Sigmoid colon (tissue), 4 donors: Measurements from ENCODE around the gene PHC2.

Source experiments
- EP300 ChIP-seq, 4 donors: sonication (generic); formaldehyde crosslinking; IDR thresholded peaks; one replicate each; pipeline ENCODE4 v1.6.1; 2017; ENCODE audit warnings: antibody characterized with exemption in 4 of 4
- POLR2A ChIP-seq, 2 donors: fragments of 450-650 bp; IDR thresholded peaks; one replicate each; pipeline ENCODE4 v1.6.1; 2016; ENCODE audit warnings: antibody characterized with exemption in 2 of 2, mild to moderate bottlenecking in 2 of 2, moderate library complexity in 2 of 2
- POLR2AphosphoS5 ChIP-seq, 4 donors: sonication (generic); formaldehyde crosslinking; IDR thresholded peaks; one replicate each; pipeline ENCODE4 v1.6.1; 2017; ENCODE audit warnings: antibody characterized with exemption in 4 of 4
- TF ChIP-seq, protein P1 (sequence below), 4 experiments: fragments of 450-650 bp in 3 of 4; fragments of 200-600 bp in 1 of 4; IDR thresholded peaks; one replicate each; pipeline ENCODE4 v1.5.1; 2016 to 2019; ENCODE audit warnings: antibody characterized with exemption in 4 of 4, mild to moderate bottlenecking in 3 of 4, moderate library complexity in 2 of 4

DNA sequence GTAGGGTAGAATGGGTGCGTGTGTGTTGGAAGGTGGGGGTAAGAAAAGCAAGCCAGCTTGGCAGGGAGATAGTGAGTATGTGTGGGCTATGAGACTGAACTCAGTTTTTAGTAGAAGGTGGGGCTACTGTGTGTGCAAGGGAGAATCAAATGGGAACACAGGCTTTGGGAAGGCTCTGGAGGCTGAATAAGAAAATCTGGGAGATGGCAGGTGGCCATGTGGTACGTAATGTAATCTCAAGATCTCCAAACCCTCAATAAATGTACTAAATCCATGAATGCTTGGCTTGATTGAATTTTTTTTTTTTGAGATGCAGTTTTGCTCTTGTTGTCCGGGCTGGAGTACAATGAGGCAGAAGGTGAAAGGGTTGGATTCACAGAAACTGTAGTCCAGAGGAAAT lies 38.1 kb upstream of the PHC2 start:
- no peak for TF ChIP-seq POLR2A (IDR thresholded peaks at IDR 0.05)
- TF ChIP-seq, protein P1, sequence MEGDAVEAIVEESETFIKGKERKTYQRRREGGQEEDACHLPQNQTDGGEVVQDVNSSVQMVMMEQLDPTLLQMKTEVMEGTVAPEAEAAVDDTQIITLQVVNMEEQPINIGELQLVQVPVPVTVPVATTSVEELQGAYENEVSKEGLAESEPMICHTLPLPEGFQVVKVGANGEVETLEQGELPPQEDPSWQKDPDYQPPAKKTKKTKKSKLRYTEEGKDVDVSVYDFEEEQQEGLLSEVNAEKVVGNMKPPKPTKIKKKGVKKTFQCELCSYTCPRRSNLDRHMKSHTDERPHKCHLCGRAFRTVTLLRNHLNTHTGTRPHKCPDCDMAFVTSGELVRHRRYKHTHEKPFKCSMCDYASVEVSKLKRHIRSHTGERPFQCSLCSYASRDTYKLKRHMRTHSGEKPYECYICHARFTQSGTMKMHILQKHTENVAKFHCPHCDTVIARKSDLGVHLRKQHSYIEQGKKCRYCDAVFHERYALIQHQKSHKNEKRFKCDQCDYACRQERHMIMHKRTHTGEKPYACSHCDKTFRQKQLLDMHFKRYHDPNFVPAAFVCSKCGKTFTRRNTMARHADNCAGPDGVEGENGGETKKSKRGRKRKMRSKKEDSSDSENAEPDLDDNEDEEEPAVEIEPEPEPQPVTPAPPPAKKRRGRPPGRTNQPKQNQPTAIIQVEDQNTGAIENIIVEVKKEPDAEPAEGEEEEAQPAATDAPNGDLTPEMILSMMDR (IDR thresholded peaks at IDR 0.05), result no peak
- TF ChIP-seq EP300 (IDR thresholded peaks at IDR 0.05), result no peak
- no peak for TF ChIP-seq POLR2AphosphoS5 (IDR thresholded peaks at IDR 0.05)
